GM10248 (cell line): ENCODE measurements around the gene C1QA.

ENCODE experiments used
- CTCF ChIA-PET: fragments of 300-600 bp; sonication (Branson Sonifier 250); formaldehyde crosslinking; extraction: SDS; loops from one replicate; lab custom pipeline; 2021; ENCODE audit warnings: antibody characterized with exemption; lab: Yijun Ruan, JAX
- POLR2A ChIA-PET: fragments of 350-650 bp; sonication (Branson Sonifier 250); formaldehyde crosslinking; extraction: SDS; loops from one replicate; lab custom pipeline; 2020; ENCODE audit warnings: antibody characterized with exemption; lab: Yijun Ruan, JAX
- DNase-seq: peaks from one replicate; pipeline ENCODE4 v3.0.0; 2012; ENCODE audit errors: extremely low spot score
- CTCF ChIP-seq: IDR thresholded peaks from 2 replicates; pipeline ENCODE4 v1.5.1; 2012; ENCODE audit warnings: mild to moderate bottlenecking, low read depth; ENCODE audit errors: extremely low read depth, missing control alignments, control extremely low read depth

The C1QA gene

DNA sequence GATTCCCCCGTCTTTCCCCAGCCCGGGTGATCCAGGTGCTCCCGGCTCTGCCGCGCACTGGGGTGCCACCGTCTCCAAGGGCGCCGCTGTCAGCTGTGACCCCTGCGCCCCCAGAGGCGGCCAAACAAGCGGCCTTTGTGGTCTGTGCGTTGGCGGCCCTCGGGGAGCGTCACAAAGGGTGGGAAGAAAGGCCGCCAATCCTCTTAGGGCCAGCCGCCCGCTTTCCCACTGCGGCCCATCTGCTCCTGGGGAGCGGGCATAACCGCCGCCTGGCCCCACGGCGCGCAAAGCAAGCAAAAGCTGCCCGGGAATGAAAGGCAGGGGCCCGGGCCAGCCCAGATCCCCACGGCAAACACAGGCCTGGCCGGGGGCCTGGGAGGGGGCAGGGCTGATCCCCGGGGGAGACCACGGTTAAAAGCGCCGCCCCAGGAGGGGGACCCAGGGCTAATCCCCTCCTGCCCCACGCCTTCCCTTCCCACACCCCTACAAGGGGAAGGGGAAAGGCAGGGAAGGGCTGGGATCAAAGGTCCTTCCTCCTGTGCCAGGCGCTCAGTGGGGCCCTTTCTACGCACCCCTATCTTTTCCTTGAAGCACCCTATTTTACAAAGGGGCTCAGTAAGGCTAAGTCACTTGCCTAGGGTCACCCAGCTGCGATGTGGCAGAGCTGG is 40.6 kb downstream of the C1QA start:
- ChIA-PET POLR2A (no interaction called here), CTCF (interaction anchor here (1.0 kb wide), 1 partner anchor 254 kb away, joined by 3 read pairs; no protein-coding TSS in a partner anchor)
- TF ChIP-seq CTCF: no peak
- DNase-seq: no peak

DNA sequence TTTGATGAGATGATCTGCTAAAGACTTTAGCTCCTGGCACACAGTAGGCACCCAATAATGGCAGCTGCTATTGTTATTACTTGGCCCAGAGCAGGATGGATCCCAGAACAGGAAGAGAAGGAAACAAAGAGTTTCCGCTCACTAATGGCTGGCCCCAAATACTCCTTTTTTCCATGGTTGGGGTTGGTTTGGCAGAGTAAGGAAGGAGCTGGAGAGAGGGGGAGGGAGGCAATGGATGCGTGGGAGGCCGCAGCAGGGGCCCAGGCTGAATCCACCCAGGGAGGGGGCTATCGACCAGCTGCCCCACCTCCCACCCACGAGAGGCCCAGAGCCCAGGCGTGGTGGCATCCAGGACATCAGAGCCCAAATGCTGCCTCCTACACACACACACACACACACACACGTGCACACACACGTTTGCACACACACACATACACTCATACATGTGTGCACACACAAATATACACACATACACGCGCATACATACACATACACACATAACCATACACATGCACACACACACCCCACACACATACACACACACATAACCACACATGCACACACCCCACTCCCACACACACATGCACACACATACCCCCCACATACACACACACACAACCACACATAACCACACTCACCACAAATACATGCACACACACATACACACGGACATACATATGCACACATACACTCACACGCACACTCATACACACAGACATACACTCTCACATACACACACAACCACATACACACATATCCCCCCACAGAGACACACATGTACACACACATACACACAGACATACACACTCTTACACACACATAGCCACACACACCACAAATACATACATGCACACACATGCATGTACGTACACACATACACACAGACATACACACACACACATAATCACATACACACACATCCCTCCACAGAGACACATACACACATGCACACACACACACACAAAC is 41.8 kb downstream of the C1QA start:
- POLR2A ChIA-PET: no interaction called here
- no peak for DNase-seq
- TF ChIP-seq CTCF: no peak
- CTCF ChIA-PET: no interaction called here

- TF ChIP-seq CTCF: no peak
- CTCF ChIA-PET: no interaction called here
- POLR2A ChIA-PET: no interaction called here
- no peak for DNase-seq
Observed at GRCh38 chr1:22680726-22681125, 44.3 kb downstream of the C1QA start.

GRCh38 chr1:22681556-22682276 is 45.3 kb downstream of the C1QA start:
- DNase-seq: no peak
- POLR2A ChIA-PET: no interaction called here
- TF ChIP-seq CTCF: no peak
- CTCF ChIA-PET: no interaction called here

DNA sequence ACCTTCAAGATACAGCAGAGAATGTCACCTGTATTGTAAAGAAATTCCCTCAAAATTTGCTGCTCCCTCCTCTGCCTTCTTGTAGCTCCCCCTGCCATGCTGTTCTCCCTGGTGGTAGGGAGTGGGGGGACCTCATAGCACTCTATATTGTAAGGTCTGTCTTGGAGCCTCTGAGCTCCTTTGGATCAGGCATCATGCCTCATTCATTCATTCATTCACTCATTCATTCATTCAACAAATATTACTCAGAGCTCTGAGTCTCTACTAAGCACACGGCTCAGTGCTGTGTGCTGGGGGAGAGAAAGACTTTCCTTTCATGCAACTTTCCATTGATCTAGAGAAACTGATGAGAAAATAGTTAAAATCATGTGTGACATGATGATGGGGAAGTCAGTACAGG is 47.1 kb downstream of the C1QA start:
- ChIA-PET CTCF (no interaction called here), POLR2A (interaction anchor here (0.6 kb wide), 1 partner anchor 9 kb away, joined by 3 read pairs; no protein-coding TSS in a partner anchor)
- TF ChIP-seq CTCF: no peak
- no peak for DNase-seq

GRCh38 chr1:22685591-22686059 is 49.2 kb downstream of the C1QA start:
- TF ChIP-seq CTCF: no peak
- DNase-seq: no peak
- POLR2A ChIA-PET: no interaction called here
- CTCF ChIA-PET: no interaction called here
